ENCODE measurements around the gene SH3RF3. TPM values are rescaled to one million over a fixed set of nuclear protein-coding genes. Genes with fewer than 3 reads are reported as not detected.

Gene SH3RF3
- polyA plus RNA-seq, 1 of the 3 experiments (the other 2 are of a cell fraction), result 1.9 TPM

- Histone ChIP-seq H3K36me3 (replicated peaks in 1 of 2; ENCODE audit: control insufficient read depth in 1 of 2, insufficient read depth in 2 of 2, low read length in 1 of 2) (peaks cover 0 to 6% of the 10 kb centered on the region in 2 experiments), H3K79me2 (ENCODE audit: insufficient read depth) (no peaks in the 10 kb centered on the region), H2AFZ (ENCODE audit: low read depth) (no peak overlapping the region), H3K27me3 (ENCODE audit: insufficient read depth) (no peaks in the 10 kb centered on the region), H3K4me3 (ENCODE audit: low read depth in 2 of 2, low read length in 1 of 2) (no peak overlapping the region), H3K4me1 (ENCODE audit: control insufficient read depth in 1 of 2, insufficient read depth in 2 of 2, low read depth in 1 of 2, low read length in 1 of 2) (peaks cover 13 to 22% of the 10 kb centered on the region in 2 experiments; a peak in 2 of 4 replicates), H3F3A (replicated peaks; ENCODE audit: insufficient read depth) (no peaks in the 10 kb centered on the region), H3K9me3 (no peaks in the 10 kb centered on the region), H3K4me2 (no peak overlapping the region), H3K9me2 (no peaks in the 10 kb centered on the region), H3K9ac (no peak overlapping the region), H3K27ac (ENCODE audit: low read depth in 2 of 2, low read length in 1 of 2) (no peak overlapping the region), H4K20me1 (ENCODE audit: insufficient read depth) (0 out of 2 replicates have a peak, but pooled peaks cover 3% of the 10 kb centered on the region)
- ChIA-PET POLR2A (no interaction called here), CTCF (no interaction called here)
- no peak for DNase-seq
- peak; percentile 84; the same call in 1 of the 2 replicates for TF ChIP-seq REST (IDR thresholded peaks at IDR 0.05; ENCODE audit: low read depth, low read length)
- TF ChIP-seq RFX5 (IDR thresholded peaks at IDR 0.05; ENCODE audit: low read length), result no peak
- TF ChIP-seq FOSL2 (IDR thresholded peaks at IDR 0.05; ENCODE audit: borderline replicate concordance, low read depth), result no peak
Measured at GRCh38 chr2:109378682-109379081, 249.7 kb downstream of the SH3RF3 start.

DNA sequence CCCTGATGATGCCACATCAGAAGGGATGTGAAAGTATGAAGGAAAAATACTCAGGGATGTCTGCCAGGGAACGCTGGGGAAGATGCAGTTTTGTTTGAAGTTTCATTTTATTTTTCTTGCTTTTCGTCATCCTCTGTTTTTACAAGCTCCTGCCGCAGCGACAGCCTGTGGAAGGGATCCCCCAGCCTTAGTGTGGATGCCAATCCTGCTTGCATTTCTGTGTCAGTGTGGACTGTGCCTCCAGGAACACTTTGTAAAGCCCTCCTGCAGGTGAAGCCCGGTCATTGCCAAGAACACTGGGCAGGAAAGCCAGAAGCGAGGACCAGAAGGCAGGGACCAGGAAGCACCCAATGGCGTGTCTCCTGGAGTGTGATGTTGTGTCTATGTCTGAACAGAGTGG lies 250.5 kb downstream of the SH3RF3 start:
- Histone ChIP-seq H3K27me3 (ENCODE audit: insufficient read depth) (no peaks in the 10 kb centered on the region), H3K9me3 (no peaks in the 10 kb centered on the region), H3K4me1 (ENCODE audit: control insufficient read depth in 1 of 2, insufficient read depth in 2 of 2, low read depth in 1 of 2, low read length in 1 of 2) (peaks cover 13 to 22% of the 10 kb centered on the region in 2 experiments; a peak in 2 of 4 replicates), H3K79me2 (ENCODE audit: insufficient read depth) (no peaks in the 10 kb centered on the region), H3K9me2 (no peaks in the 10 kb centered on the region), H4K20me1 (ENCODE audit: insufficient read depth) (0 out of 2 replicates have a peak, but pooled peaks cover 3% of the 10 kb centered on the region), H3K4me3 (ENCODE audit: low read depth in 2 of 2, low read length in 1 of 2) (no peak overlapping the region), H2AFZ (ENCODE audit: low read depth) (no peak overlapping the region), H3F3A (replicated peaks; ENCODE audit: insufficient read depth) (no peaks in the 10 kb centered on the region), H3K27ac (ENCODE audit: low read depth in 2 of 2, low read length in 1 of 2) (no peak overlapping the region), H3K9ac (no peak overlapping the region), H3K36me3 (replicated peaks in 1 of 2; ENCODE audit: control insufficient read depth in 1 of 2, insufficient read depth in 2 of 2, low read length in 1 of 2) (peaks cover 0 to 2% of the 10 kb centered on the region in 2 experiments), H3K4me2 (no peak overlapping the region)
- CTCF ChIA-PET, result interaction anchor here (1.5 kb wide), 1 partner anchor 34 kb away, joined by 3 read pairs; no protein-coding TSS in a partner anchor
- POLR2A ChIA-PET, result no interaction called here
- WGBS (ENCODE audit: low lambda C conversion rate), result 85% methylated on average over 7 of the region's 7 CpGs
- DNase-seq, result no peak
- TF ChIP-seq, protein P1, sequence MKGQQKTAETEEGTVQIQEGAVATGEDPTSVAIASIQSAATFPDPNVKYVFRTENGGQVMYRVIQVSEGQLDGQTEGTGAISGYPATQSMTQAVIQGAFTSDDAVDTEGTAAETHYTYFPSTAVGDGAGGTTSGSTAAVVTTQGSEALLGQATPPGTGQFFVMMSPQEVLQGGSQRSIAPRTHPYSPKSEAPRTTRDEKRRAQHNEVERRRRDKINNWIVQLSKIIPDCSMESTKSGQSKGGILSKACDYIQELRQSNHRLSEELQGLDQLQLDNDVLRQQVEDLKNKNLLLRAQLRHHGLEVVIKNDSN (IDR thresholded peaks at IDR 0.05; ENCODE audit: borderline replicate concordance, low read depth), result no peak
- no peak for TF ChIP-seq TEAD4 (IDR thresholded peaks at IDR 0.05; ENCODE audit: borderline replicate concordance, insufficient read depth)
- TF ChIP-seq FOSL2 (IDR thresholded peaks at IDR 0.05; ENCODE audit: borderline replicate concordance, low read depth), result no peak
- no peak for TF ChIP-seq MXI1 (IDR thresholded peaks at IDR 0.05; ENCODE audit: low read depth, low read length)
- no peak for TF ChIP-seq ZBTB33 (IDR thresholded peaks at IDR 0.05; ENCODE audit: borderline replicate concordance, low read depth)
- TF ChIP-seq, protein P2, sequence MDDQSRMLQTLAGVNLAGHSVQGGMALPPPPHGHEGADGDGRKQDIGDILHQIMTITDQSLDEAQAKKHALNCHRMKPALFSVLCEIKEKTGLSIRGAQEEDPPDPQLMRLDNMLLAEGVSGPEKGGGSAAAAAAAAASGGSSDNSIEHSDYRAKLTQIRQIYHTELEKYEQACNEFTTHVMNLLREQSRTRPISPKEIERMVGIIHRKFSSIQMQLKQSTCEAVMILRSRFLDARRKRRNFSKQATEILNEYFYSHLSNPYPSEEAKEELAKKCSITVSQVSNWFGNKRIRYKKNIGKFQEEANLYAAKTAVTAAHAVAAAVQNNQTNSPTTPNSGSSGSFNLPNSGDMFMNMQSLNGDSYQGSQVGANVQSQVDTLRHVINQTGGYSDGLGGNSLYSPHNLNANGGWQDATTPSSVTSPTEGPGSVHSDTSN (IDR thresholded peaks at IDR 0.05), result no peak
- no peak for TF ChIP-seq GATA2 (CRISPR knock-in tag; IDR thresholded peaks at IDR 0.05)
- TF ChIP-seq, protein P3, sequence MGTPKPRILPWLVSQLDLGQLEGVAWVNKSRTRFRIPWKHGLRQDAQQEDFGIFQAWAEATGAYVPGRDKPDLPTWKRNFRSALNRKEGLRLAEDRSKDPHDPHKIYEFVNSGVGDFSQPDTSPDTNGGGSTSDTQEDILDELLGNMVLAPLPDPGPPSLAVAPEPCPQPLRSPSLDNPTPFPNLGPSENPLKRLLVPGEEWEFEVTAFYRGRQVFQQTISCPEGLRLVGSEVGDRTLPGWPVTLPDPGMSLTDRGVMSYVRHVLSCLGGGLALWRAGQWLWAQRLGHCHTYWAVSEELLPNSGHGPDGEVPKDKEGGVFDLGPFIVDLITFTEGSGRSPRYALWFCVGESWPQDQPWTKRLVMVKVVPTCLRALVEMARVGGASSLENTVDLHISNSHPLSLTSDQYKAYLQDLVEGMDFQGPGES (IDR thresholded peaks at IDR 0.05; ENCODE audit: low read depth, low read length), result no peak
- TF ChIP-seq RXRA (IDR thresholded peaks at IDR 0.05; ENCODE audit: borderline replicate concordance, low read depth), result no peak
- TF ChIP-seq TAF1 (IDR thresholded peaks at IDR 0.05; ENCODE audit: borderline replicate concordance, low read depth, low read length), result no peak
- no peak for TF ChIP-seq REST (IDR thresholded peaks at IDR 0.05; ENCODE audit: low read depth, low read length)

All from SK-N-SH (cell line).